A549 (cell line): ENCODE measurements around the gene MFSD12. TPM values are rescaled to one million over a fixed set of nuclear protein-coding genes. Genes with fewer than 3 reads are reported as not detected.

Source experiments
- ATAC-seq, 2 experiments: fragments of 200-7000 bp in 1 of 2; fragments of >200 bp in 1 of 2; cut with Nextera tagmentation in 1 of 2; cut with Tn5 transposase in 1 of 2; 3 replicates each; pipeline versions ENCODE4 v1.8.0 to v1.9.1; 2018 to 2020; ENCODE audit warnings: mild to moderate bottlenecking in 1 of 2, moderate library complexity in 1 of 2
- CTCF ChIA-PET: fragments of 300-600 bp; sonication (Branson Sonifier 250); formaldehyde crosslinking; extraction: SDS; loops from one replicate; lab custom pipeline; 2021; ENCODE audit warnings: antibody characterized with exemption, inconsistent platforms; lab: Yijun Ruan, JAX
- POLR2A ChIA-PET: fragments of 350-600 bp; formaldehyde crosslinking; extraction: SDS; loops from one replicate; lab custom pipeline; 2021; ENCODE audit warnings: antibody characterized with exemption, inconsistent platforms; lab: Yijun Ruan, JAX
- DNase-seq, 2 experiments: peaks; one replicate each; pipeline versions ENCODE4 v3.0.0 to v3.0.0-alpha.2; 2011 to 2016; ENCODE audit warnings: low read depth in 1 of 2, low spot score in 1 of 2
- FAIRE-seq: peaks from 2 replicates; lab custom pipeline; 2011; peaks lifted over from hg19 to GRCh38; lab: Jason Lieb, UNC
- H3K27ac ChIP-seq, 2 experiments: fragments of >200 bp; sonication (Bioruptor Twin); formaldehyde crosslinking; 3 replicates each; pipeline ENCODE4 v1.5.1; 2016 to 2017
- H3K4me1 ChIP-seq: fragments of >200 bp; sonication (Bioruptor Twin); formaldehyde crosslinking; 3 replicates; pipeline ENCODE4 v1.6.1; 2016
- H3K4me2 ChIP-seq: fragments of >200 bp; sonication (Bioruptor Twin); formaldehyde crosslinking; 3 replicates; pipeline ENCODE4 v1.6.1; 2016
- H3K4me3 ChIP-seq: fragments of >200 bp; sonication (Bioruptor Twin); formaldehyde crosslinking; 3 replicates; pipeline ENCODE4 v1.5.1; 2016
- H3K9me3 ChIP-seq: fragments of >200 bp; sonication (Bioruptor Twin); formaldehyde crosslinking; 3 replicates; pipeline ENCODE4 v1.6.1; 2016
- CEBPB ChIP-seq, 2 experiments: fragments of >200 bp in 1 of 2; sonication (Bioruptor Twin) in 1 of 2; formaldehyde crosslinking in 1 of 2; IDR thresholded peaks; 2 replicates each; pipeline ENCODE4 v1.6.1; 2012 to 2016
- CHD4 ChIP-seq: fragments of 200-600 bp; sonication (generic); IDR thresholded peaks from 2 replicates; pipeline ENCODE4 v1.6.1; 2016; ENCODE audit warnings: antibody characterized with exemption, mild to moderate bottlenecking, borderline replicate concordance
- EP300 ChIP-seq, 2 experiments: fragments of >200 bp; sonication (Bioruptor Twin); formaldehyde crosslinking; IDR thresholded peaks; 2 replicates in 1 of 2; 3 replicates in 1 of 2; pipeline ENCODE4 v1.6.1; 2016 to 2017
- FOXS1 ChIP-seq: fragments of 250-450 bp; sonication (Bioruptor Pico); IDR thresholded peaks from 2 replicates; pipeline ENCODE4 v1.5.0; 2020; ENCODE audit warnings: mild to moderate bottlenecking, moderate library complexity
- GATA3 ChIP-seq: IDR thresholded peaks from 2 replicates; pipeline ENCODE4 v1.6.1; 2012; ENCODE audit warnings: borderline replicate concordance
- HEYL ChIP-seq: fragments of 250-450 bp; sonication (Bioruptor Pico); IDR thresholded peaks from 2 replicates; pipeline ENCODE4 v1.8.0; 2021; ENCODE audit warnings: mild to moderate bottlenecking, moderate library complexity
- HMGXB4 ChIP-seq: fragments of 250-450 bp; sonication (Bioruptor Pico); IDR thresholded peaks from 2 replicates; pipeline ENCODE4 v1.5.0; 2021; ENCODE audit warnings: mild to moderate bottlenecking, moderate library complexity, borderline replicate concordance
- JUNB ChIP-seq: fragments of >200 bp; sonication (Bioruptor Twin); formaldehyde crosslinking; IDR thresholded peaks from 2 replicates; pipeline ENCODE4 v1.6.1; 2016
- MAZ ChIP-seq: fragments of 150-350 bp; IDR thresholded peaks from 2 replicates; pipeline ENCODE4 v1.6.1; 2014; ENCODE audit warnings: antibody characterized with exemption, low read depth, low read length, borderline replicate concordance
- PHF8 ChIP-seq: fragments of 200-600 bp; sonication (generic); IDR thresholded peaks from 2 replicates; pipeline ENCODE4 v1.6.1; 2016; ENCODE audit warnings: low read depth, mild to moderate bottlenecking, antibody characterized with exemption, moderate library complexity, borderline replicate concordance
- POLR2A ChIP-seq: IDR thresholded peaks from 2 replicates; pipeline ENCODE4 v1.6.1; 2012; ENCODE audit warnings: mild to moderate bottlenecking, low read length
- POLR2AphosphoS2 ChIP-seq: conservative IDR thresholded peaks from 2 replicates; pipeline ENCODE4 v1.6.1; 2012; ENCODE audit warnings: low read length, improper control_type of control experiment, inconsistent platforms
- RCOR1 ChIP-seq: fragments of 150-350 bp; IDR thresholded peaks from 2 replicates; pipeline ENCODE4 v1.6.1; 2014; ENCODE audit warnings: antibody characterized with exemption, low read length, low read depth
- REST ChIP-seq: fragments of 200-600 bp; sonication (generic); IDR thresholded peaks from 2 replicates; pipeline ENCODE4 v1.6.1; 2016; ENCODE audit warnings: antibody characterized with exemption, mild to moderate bottlenecking, moderate library complexity
- SMC3 ChIP-seq: fragments of >200 bp; sonication (Bioruptor Twin); formaldehyde crosslinking; IDR thresholded peaks from 3 replicates; pipeline ENCODE4 v1.6.1; 2018; ENCODE audit warnings: inconsistent platforms
- USF2 ChIP-seq: fragments of 450-650 bp; IDR thresholded peaks from 2 replicates; pipeline ENCODE4 v1.6.1; 2014; ENCODE audit warnings: antibody characterized with exemption
- WGBS: methylation state at CpG from one replicate; pipeline ENCODE4 v1.1.6; 2017; ENCODE audit errors: missing lambda C conversion rate; 5-methylcytosine and 5-hydroxymethylcytosine counted together
- polyA plus RNA-seq, 4 experiments: library from polyadenylated mRNA; depleted of rRNA in 3 of 4; stranded (reverse); fragments of >200 nt; fragmentation: RNase III in 1 of 4; extraction: RNeasy Plus Mini Kit Qiagen cat#74134 plus additional on column Dnase treatment in 1 of 4; gene quantifications; 2 replicates in 3 of 4; 3 replicates in 1 of 4; pipeline ENCODE4 v1.2.3, GENCODE V29; 2011 to 2017
- TF ChIP-seq, protein P1 (sequence below): IDR thresholded peaks from 2 replicates; pipeline ENCODE4 v1.6.1; 2012
- TF ChIP-seq, protein P2 (sequence below): IDR thresholded peaks from 2 replicates; pipeline ENCODE4 v1.6.1; 2012
- TF ChIP-seq, protein P3 (sequence below): fragments of 150-350 bp; IDR thresholded peaks from 2 replicates; pipeline ENCODE4 v1.6.1; 2014; ENCODE audit warnings: low read depth, mild to moderate bottlenecking, low read length
- TF ChIP-seq, protein P4 (sequence below): fragments of >200 bp; sonication (Bioruptor Twin); formaldehyde crosslinking; IDR thresholded peaks from 2 replicates; pipeline ENCODE4 v1.6.1; 2016

The MFSD12 gene
- polyA plus RNA-seq, 2 of the 4 experiments (the other 2 are of a cell fraction) = 52.5 to 115 TPM

GRCh38 chr19:3595521-3596061 lies 38.2 kb upstream of the MFSD12 start:
- Histone ChIP-seq H3K4me3 (no peak overlapping the region), H3K27ac (no peak overlapping the region), H3K9me3 (peaks cover 8% of the 10 kb centered on the region; the same call in 2 of the 3 replicates), H3K4me1 (no peaks in the 10 kb centered on the region), H3K4me2 (no peak overlapping the region)
- 81% methylated on average over 14 of the region's 34 CpGs for WGBS
- FAIRE-seq = no peak
- ChIA-PET POLR2A (no interaction called here), CTCF (interaction anchor here (1.3 to 2.4 kb wide), 2 partner anchors 10 to 79 kb away, joined by 3 to 13 read pairs; partner anchors contain the start of gene GIPC3)
- ATAC-seq = no peak
- no peak for DNase-seq
- TF ChIP-seq, protein P1, sequence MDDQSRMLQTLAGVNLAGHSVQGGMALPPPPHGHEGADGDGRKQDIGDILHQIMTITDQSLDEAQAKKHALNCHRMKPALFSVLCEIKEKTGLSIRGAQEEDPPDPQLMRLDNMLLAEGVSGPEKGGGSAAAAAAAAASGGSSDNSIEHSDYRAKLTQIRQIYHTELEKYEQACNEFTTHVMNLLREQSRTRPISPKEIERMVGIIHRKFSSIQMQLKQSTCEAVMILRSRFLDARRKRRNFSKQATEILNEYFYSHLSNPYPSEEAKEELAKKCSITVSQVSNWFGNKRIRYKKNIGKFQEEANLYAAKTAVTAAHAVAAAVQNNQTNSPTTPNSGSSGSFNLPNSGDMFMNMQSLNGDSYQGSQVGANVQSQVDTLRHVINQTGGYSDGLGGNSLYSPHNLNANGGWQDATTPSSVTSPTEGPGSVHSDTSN = no peak
- TF ChIP-seq POLR2A (no peak), HEYL (no peak), FOXS1 (CRISPR knock-in tag) (no peak), MAZ (no peak), GATA3 (no peak), REST (no peak), JUNB (no peak), PHF8 (no peak), EP300 (IDR thresholded peaks at IDR 0.05) (no peak), CHD4 (no peak), CEBPB (IDR thresholded peaks at IDR 0.05) (no peak), USF2 (no peak), HMGXB4 (CRISPR knock-in tag) (no peak), SMC3 (no peak), POLR2AphosphoS2 (no peak), RCOR1 (no peak)
- TF ChIP-seq, protein P2, sequence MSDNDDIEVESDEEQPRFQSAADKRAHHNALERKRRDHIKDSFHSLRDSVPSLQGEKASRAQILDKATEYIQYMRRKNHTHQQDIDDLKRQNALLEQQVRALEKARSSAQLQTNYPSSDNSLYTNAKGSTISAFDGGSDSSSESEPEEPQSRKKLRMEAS = no peak
- TF ChIP-seq, protein P3, sequence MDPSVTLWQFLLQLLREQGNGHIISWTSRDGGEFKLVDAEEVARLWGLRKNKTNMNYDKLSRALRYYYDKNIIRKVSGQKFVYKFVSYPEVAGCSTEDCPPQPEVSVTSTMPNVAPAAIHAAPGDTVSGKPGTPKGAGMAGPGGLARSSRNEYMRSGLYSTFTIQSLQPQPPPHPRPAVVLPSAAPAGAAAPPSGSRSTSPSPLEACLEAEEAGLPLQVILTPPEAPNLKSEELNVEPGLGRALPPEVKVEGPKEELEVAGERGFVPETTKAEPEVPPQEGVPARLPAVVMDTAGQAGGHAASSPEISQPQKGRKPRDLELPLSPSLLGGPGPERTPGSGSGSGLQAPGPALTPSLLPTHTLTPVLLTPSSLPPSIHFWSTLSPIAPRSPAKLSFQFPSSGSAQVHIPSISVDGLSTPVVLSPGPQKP = no peak
- TF ChIP-seq, protein P4, sequence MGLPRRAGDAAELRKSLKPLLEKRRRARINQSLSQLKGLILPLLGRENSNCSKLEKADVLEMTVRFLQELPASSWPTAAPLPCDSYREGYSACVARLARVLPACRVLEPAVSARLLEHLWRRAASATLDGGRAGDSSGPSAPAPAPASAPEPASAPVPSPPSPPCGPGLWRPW = no peak
